Naive B cell (primary cell): ENCODE results near the gene KCTD21. TPM values are rescaled to one million over a fixed set of nuclear protein-coding genes. Genes with fewer than 3 reads are reported as not detected.

Source experiments
- ATAC-seq, 2 donors: fragments of 150-1000 bp; cut with Tn5 transposase; 2 replicates each; pipeline ENCODE4 v1.10.0; 2021; ENCODE audit warnings: low read depth in 2 of 2, mild to moderate bottlenecking in 2 of 2, moderate library complexity in 2 of 2
- DNase-seq: peaks from one replicate; pipeline ENCODE4 v3.0.0; 2022
- H3K27ac Mint-ChIP-seq, 6 donors: one replicate each; pipeline ENCODE4 v1.8.0; 2020 to 2022; ENCODE audit warnings: mild to moderate bottlenecking in 6 of 6, mixed read lengths in 6 of 6, moderate library complexity in 5 of 6, inconsistent platforms in 2 of 6
- H3K27me3 Mint-ChIP-seq, 3 donors: one replicate each; pipeline ENCODE4 v1.8.0; 2021 to 2022; ENCODE audit warnings: mixed read lengths in 3 of 3, mild to moderate bottlenecking in 1 of 3
- H3K36me3 Mint-ChIP-seq, 2 donors: one replicate each; pipeline ENCODE4 v1.8.0; 2020 to 2022; ENCODE audit warnings: mixed read lengths in 2 of 2, inconsistent platforms in 1 of 2, mild to moderate bottlenecking in 1 of 2
- H3K4me1 Mint-ChIP-seq, 3 donors: one replicate each; pipeline ENCODE4 v1.8.0; 2020 to 2022; ENCODE audit warnings: mixed read lengths in 3 of 3, inconsistent platforms in 1 of 3, mild to moderate bottlenecking in 1 of 3, moderate library complexity in 1 of 3
- H3K4me3 Mint-ChIP-seq, 8 donors: one replicate each; pipeline ENCODE4 v1.8.0; 2020 to 2022; ENCODE audit warnings: mild to moderate bottlenecking in 8 of 8, mixed read lengths in 8 of 8, moderate library complexity in 8 of 8, inconsistent platforms in 2 of 8
- H3K9me3 Mint-ChIP-seq, 7 donors: one replicate each; pipeline ENCODE4 v1.8.0; 2020 to 2022; ENCODE audit warnings: mixed read lengths in 7 of 7, mild to moderate bottlenecking in 5 of 7, inconsistent platforms in 2 of 7, moderate library complexity in 1 of 7
- polyA plus RNA-seq, 6 donors: library from polyadenylated mRNA; unstranded; fragments of 300-500 nt; fragmentation: Illumina TruSeq; gene quantifications; one replicate each; pipeline ENCODE4 v1.2.3, GENCODE V29; 2021; ENCODE audit warnings: low read depth in 6 of 6

The KCTD21 gene
- polyA plus RNA-seq, 6 donors from 2014 or later, result 1.2 to 3.4 (median 1.8) TPM; not detected in 1

DNA sequence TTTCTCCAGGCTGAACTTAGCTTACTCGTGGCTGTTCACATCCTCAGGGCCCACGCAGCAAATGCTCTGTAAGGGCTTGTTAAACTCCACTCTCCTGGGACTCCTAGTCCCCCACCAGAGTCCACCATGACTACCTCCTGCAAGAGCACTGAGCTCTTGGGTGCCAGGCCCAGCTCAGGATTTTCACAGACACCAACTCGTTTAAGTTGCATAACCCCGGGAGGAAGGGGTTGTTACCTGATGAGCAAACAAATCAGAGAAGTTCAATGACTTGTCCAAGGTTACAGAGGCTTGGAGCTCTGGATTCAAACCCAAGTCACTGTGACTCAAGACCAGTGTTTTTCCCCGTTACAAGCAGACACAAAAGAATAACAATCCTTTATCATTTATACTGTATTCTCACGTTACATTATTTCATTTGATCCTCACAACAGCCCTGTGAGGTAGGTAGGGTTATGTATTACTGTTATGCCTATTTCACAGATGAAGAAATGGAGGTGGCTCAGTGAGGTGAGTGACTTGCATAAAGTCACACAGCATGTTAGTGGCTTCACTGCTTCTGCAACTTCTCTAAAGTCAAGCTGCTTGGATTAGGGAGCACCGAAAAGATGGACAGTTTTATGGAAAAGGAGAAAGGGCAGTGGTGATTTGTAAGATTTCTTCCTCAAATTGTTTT, 17.4 kb downstream of the KCTD21 start:
- Mint-ChIP-seq H3K4me1 (no peaks in the 10 kb centered on the region), H3K4me3 (no peak overlapping the region), H3K27me3 (no peaks in the 10 kb centered on the region), H3K9me3 (no peaks in the 10 kb centered on the region), H3K36me3 (peaks cover 5 to 25% of the 10 kb centered on the region in 2 donors), H3K27ac (no peak overlapping the region)
- DNase-seq (no peak), ATAC-seq (no peak)

DNA sequence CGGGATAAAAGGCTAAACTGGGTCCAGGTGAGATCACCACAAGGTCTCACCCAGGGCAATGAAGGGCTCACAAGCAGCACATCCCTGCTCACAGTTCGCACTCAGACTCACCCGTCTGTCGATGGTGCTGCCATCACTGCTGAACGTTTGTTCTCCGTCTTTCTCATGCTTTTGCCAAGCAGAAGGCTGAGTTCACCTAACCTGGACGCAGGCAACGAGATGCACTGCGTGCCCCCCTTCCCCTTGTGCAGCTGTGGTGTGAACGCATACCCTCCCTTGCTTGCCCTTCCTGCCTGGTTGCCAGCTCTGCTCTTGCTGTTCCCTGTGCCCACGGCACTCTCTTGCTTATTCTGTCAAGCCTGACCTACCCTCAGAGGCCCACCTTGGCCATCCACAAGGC, 18.0 kb downstream of the KCTD21 start:
- H3K4me1 Mint-ChIP-seq, result no peaks in the 10 kb centered on the region
- DNase-seq (no peak), ATAC-seq (no peak)
- H3K4me3 Mint-ChIP-seq, result no peak overlapping the region
- peaks cover 5 to 25% of the 10 kb centered on the region in 2 donors for H3K36me3 Mint-ChIP-seq
- peaks cover 0 to under 1% (median 0%) of the 10 kb centered on the region in 7 donors for H3K9me3 Mint-ChIP-seq
- H3K27ac Mint-ChIP-seq, result peak overlapping the region in 1 of 6 donors; percentile 1
- H3K27me3 Mint-ChIP-seq, result no peaks in the 10 kb centered on the region

DNA sequence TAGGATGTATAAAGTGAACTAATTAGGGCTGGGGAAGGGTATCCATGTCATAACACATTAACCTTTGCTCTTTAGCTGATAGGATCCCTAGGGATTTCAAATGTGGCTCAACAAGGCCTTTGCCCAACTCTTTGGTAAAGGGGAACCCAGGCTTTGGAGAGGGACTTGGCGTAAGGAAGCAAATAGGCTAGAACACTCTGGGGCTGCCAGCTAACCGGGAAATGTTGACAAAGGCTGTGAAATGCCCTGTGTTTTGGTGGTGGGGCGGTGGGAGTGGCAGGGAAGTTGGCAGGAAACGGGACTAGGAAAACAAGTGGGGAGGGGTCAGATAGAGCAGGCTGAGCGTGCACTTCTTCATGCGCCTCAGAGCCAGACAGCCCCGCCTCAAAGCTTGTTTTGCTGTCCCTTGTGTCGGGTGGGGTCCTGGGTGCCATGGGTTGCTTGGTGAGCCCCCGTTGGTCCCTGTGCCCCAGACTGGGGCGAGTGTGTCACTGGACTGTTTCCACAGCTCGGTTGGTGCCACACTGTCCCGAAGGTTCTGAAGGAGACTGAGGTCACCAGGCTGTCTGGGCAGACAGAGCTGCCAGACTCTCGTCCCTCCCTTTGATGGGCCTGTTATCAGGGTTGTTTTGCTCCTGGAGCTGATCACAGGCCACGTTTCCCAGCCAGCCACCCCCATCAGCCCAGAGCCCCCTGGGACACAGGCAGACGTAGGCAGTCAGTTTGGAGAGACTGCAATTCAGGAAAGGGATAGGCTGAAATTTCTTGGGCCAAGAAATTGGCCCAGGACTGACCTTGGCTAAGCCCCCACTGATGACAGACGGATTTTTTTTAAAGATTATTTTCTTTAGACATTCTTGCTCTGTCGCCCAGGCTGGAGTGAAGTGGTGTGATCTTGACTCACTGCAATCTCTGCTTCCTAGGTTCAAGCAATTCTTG, 19.6 kb downstream of the KCTD21 start:
- no peak for ATAC-seq
- no peaks in the 10 kb centered on the region for H3K27me3 Mint-ChIP-seq
- H3K4me3 Mint-ChIP-seq, result no peak overlapping the region
- no peak for DNase-seq
- peaks cover 5 to 16% of the 10 kb centered on the region in 2 donors for H3K36me3 Mint-ChIP-seq
- no peak overlapping the region for H3K27ac Mint-ChIP-seq
- H3K9me3 Mint-ChIP-seq, result peaks cover 0 to 1% (median 0%) of the 10 kb centered on the region in 7 donors
- no peaks in the 10 kb centered on the region for H3K4me1 Mint-ChIP-seq

DNA sequence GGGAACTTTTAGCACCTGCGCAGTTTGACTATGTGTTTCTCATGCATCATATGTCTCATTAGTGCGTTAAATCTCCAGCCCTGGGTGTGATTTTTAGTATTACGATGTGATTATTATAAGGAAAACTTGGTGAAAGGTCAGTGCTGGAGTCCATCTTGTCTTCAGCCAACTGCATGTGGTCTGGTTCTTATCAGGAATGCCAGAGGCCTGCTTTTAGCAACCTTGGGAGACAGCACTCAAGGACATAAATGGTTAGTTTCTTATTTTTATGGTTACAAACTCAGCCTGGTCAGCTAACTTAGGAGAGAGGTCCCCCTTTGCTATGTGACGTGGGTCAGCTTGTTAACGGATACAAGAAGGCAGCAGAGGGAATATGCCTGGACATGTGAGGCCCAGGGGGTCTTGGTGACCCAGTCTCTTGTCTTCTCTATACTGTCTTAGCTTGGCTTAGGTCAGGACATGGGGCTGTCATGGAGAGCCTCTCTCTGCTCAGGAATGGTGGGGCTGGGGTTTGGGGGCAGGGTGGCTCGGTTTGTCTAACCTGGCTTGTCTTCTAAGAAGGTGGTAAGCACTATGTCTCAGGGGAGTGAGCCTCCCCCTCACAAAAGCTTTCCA, 21.5 kb downstream of the KCTD21 start:
- H3K4me3 Mint-ChIP-seq, result peak overlapping the region in 1 of 8 donors; percentile 25

DNA sequence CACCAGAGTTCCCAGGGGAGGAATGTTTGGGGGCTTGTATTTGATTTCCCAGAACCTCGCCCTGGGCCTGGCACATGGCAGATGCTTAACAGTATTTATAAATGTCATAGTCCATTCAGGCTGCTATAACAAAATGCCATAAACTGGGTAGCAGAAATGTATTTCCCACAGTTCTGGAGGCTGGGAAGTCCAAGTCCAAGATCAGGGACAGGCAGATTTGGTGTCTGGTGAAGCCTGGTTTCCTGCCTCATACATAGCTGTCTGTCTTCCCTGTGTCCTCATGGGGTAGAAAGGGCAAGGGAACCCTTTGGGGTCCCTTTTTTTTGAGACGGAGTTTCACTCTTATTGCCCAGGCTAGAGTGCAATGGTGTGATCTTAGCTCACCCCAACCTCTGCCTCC, 24.0 kb downstream of the KCTD21 start:
- DNase-seq (no peak), ATAC-seq (no peak)
- H3K9me3 Mint-ChIP-seq, result peaks cover 0 to 1% (median 0%) of the 10 kb centered on the region in 7 donors
- no peak overlapping the region for H3K27ac Mint-ChIP-seq
- no peaks in the 10 kb centered on the region for H3K27me3 Mint-ChIP-seq
- no peaks in the 10 kb centered on the region for H3K36me3 Mint-ChIP-seq
- no peak overlapping the region for H3K4me3 Mint-ChIP-seq
- no peaks in the 10 kb centered on the region for H3K4me1 Mint-ChIP-seq

More for the DNA sequence above, 21.5 kb downstream of the KCTD21 start:
- H3K9me3 Mint-ChIP-seq, result peaks cover 0 to 1% (median 0%) of the 10 kb centered on the region in 7 donors
- DNase-seq (no peak), ATAC-seq (no peak)
- H3K36me3 Mint-ChIP-seq, result no peaks in the 10 kb centered on the region
- H3K27me3 Mint-ChIP-seq, result no peaks in the 10 kb centered on the region
- no peak overlapping the region for H3K27ac Mint-ChIP-seq
- no peaks in the 10 kb centered on the region for H3K4me1 Mint-ChIP-seq

DNA sequence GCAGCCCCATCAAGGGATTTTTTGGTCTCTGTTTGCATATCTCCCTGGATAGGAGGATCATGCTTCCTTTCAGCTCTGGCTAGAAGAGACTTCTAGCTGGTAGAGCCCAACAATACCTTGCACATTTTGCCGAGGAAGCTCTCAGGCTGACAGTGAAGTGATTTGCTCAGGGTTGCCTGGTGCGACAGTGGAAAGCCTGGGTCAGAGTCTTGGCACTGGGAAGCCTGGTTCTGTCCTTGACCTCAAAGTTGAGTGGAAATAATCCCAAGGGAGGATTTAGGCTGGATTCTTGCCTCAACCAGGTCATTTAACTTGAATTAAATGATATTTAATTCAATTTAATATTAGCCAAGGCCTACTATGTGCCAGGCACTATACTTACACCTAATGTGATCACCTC, 24.6 kb downstream of the KCTD21 start:
- H3K9me3 Mint-ChIP-seq, result peaks cover 0 to 1% (median 0%) of the 10 kb centered on the region in 7 donors
- no peak for ATAC-seq
- no peaks in the 10 kb centered on the region for H3K27me3 Mint-ChIP-seq
- H3K27ac Mint-ChIP-seq, result no peak overlapping the region
- no peaks in the 10 kb centered on the region for H3K4me1 Mint-ChIP-seq
- DNase-seq, result no peak
- no peak overlapping the region for H3K4me3 Mint-ChIP-seq
- no peaks in the 10 kb centered on the region for H3K36me3 Mint-ChIP-seq

DNA sequence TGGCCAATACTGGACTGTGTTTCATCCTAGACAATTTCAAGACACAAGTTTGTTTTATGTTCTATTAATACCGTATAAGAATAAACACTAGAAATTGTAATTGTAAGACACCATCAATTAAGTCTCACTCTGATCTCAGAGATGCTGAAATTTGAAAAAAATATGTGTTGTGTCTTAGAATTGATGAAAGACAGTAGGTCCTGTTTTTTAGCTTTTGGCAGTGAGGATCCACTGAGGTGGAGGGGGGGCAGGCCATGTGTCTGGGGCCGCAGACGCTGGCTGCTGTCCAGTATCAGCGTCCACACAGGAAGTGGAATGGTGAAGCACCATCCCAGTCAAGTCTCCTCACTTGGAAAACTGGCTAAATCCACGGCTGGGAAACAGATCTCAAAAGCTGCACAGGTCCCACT, 26.5 kb downstream of the KCTD21 start:
- Mint-ChIP-seq H3K4me3 (no peak overlapping the region), H3K4me1 (no peaks in the 10 kb centered on the region), H3K36me3 (no peaks in the 10 kb centered on the region), H3K9me3 (peaks cover 0 to 1% (median 0%) of the 10 kb centered on the region in 7 donors), H3K27me3 (no peaks in the 10 kb centered on the region), H3K27ac (no peak overlapping the region)
- ATAC-seq (no peak), DNase-seq (no peak)

DNA sequence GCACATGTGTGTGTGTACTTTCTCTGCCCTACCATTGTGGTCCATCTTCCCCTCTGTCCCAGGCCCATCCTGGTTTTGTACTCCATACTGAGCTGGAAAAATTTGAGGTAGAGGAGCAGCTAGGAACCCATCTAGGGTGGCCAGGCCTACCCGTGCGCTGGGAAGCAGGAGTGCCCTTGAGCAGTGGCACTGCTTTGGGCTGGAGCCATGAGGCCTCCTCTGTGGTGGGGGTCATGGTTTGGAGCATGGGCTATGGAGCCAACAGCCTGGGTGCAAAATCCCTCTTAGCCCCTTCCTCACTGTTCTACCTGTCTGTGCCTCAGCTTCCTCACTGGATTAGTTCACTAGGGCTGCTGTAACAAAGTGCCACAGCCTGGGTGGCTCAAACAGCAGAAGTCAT, 27.1 kb downstream of the KCTD21 start:
- no peaks in the 10 kb centered on the region for H3K4me1 Mint-ChIP-seq
- no peaks in the 10 kb centered on the region for H3K27me3 Mint-ChIP-seq
- ATAC-seq, result no peak
- no peak overlapping the region for H3K27ac Mint-ChIP-seq
- no peak for DNase-seq
- peaks cover 0 to 1% (median 0%) of the 10 kb centered on the region in 7 donors for H3K9me3 Mint-ChIP-seq
- no peaks in the 10 kb centered on the region for H3K36me3 Mint-ChIP-seq
- no peak overlapping the region for H3K4me3 Mint-ChIP-seq

DNA sequence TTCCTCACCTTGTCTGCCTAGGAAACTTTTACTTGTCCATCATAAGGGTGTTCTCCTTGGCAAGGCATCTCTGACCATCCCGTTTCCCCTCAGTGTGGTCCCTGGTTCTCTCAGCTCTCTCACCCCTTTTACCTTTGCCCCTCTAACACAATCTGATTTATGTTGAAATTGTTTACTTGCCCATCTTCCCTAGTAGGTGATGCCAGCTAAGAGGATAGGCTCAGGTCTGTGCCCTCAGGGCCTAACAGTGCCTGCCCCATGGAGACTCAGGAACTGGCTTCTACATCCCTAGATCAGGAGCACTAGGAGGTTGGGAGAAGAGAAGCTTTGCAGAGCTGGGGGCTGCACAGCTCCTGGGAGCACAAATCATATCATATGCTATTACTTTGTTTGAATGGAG, 27.9 kb downstream of the KCTD21 start:
- no peaks in the 10 kb centered on the region for H3K27me3 Mint-ChIP-seq

DNA sequence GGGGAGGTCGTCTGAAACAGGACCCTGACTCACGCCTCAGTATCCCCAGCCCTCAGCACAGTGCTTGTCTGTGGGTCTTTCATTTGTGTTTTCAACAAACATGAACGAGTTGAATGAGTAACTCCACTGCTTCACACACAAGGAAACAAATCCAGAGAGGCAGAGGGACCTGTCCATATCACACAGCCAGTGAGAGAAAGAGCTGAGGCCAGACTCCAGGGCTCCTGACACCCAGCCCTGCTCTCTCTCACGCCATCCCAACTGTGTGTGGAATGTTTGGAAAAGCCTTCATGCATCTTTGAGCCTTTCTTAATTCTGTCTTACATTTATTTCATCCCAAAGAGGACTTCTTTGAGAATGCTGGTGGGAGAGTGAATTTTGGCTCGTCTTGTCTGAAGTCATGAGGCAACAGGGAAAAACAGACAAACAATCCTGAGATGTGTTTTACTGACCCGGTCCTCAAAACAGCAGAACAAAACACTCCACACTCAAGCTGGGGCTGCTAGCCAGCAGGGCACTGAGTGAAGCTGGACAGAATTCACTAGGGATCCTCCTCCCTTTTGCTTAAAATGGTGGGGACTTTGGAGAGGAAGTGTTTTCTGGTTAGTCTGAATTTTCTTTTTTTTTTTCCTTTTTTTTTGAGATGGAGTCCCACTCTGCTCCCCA, 29.3 kb downstream of the KCTD21 start:
- DNase-seq, result no peak
- Mint-ChIP-seq H3K27ac (peak overlapping the region in 2 of 6 donors; percentile 9 to 47), H3K27me3 (no peaks in the 10 kb centered on the region), H3K36me3 (no peaks in the 10 kb centered on the region), H3K9me3 (no peaks in the 10 kb centered on the region), H3K4me3 (no peak overlapping the region), H3K4me1 (no peaks in the 10 kb centered on the region)
- ATAC-seq, result no peak

More for the DNA sequence above, 27.9 kb downstream of the KCTD21 start:
- ATAC-seq (no peak), DNase-seq (no peak)
- H3K4me3 Mint-ChIP-seq, result no peak overlapping the region
- no peaks in the 10 kb centered on the region for H3K4me1 Mint-ChIP-seq
- no peaks in the 10 kb centered on the region for H3K36me3 Mint-ChIP-seq
- H3K27ac Mint-ChIP-seq, result no peak overlapping the region
- peaks cover 0 to 1% (median 0%) of the 10 kb centered on the region in 7 donors for H3K9me3 Mint-ChIP-seq

DNA sequence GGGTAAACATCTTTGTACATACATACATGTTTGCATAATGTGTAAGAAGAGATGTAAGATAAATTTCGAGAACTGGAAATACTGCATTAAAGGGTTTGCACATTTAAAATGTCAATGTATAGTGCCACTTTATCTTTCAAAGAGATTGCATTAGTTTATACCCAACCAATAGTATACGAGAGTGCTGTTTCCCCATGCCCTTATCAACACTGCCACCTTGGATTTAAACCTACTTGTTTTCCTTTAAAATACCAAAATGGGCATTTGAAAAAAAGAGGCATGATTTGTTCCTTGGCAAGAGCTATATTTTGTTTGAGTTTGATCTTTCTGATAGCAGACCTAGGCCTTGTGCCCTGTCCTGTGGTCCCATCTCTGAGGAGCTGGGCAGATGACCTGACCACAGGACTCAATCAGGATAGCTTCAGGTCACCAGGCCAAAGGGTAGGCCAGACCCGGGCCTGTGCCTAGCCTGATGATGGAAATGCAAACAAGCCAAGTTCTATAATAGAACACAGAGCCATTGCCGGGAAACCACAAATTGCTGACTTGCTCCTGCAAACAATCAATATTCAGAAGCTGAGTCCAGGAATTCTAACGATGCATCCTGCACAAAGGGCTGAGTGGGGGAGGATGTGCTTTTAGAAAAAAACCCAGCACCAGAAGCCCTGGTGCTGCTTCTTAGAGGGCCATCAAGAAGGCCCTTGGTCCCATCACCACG, 32.1 kb downstream of the KCTD21 start:
- Mint-ChIP-seq H3K4me3 (no peak overlapping the region), H3K36me3 (no peaks in the 10 kb centered on the region), H3K9me3 (no peaks in the 10 kb centered on the region), H3K27ac (no peak overlapping the region), H3K4me1 (no peaks in the 10 kb centered on the region), H3K27me3 (no peaks in the 10 kb centered on the region)
- no peak for DNase-seq
- ATAC-seq, result no peak

DNA sequence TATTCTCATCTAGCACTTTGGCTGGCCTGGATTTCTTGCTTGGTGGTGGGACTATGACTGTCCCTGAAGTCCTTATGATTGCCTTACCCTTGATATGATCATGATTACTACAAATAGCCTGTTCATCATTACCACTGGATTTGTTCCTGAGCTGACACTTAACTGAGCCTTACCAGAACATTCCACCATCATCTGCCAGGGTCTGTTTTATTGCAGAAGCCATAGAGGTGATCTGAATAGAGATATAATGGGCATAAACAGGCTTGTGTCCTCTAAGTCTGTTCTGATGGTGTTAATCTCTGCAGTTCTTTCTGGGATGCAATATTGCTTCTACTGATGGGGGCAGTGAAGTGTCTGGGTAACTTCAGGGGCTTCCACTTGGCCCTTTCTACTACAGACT, 36.6 kb downstream of the KCTD21 start:
- H3K27me3 Mint-ChIP-seq, result no peaks in the 10 kb centered on the region
- H3K4me3 Mint-ChIP-seq, result no peak overlapping the region
- H3K9me3 Mint-ChIP-seq, result no peaks in the 10 kb centered on the region
- no peaks in the 10 kb centered on the region for H3K4me1 Mint-ChIP-seq
- no peaks in the 10 kb centered on the region for H3K36me3 Mint-ChIP-seq
- ATAC-seq (no peak), DNase-seq (no peak)
- no peak overlapping the region for H3K27ac Mint-ChIP-seq

DNA sequence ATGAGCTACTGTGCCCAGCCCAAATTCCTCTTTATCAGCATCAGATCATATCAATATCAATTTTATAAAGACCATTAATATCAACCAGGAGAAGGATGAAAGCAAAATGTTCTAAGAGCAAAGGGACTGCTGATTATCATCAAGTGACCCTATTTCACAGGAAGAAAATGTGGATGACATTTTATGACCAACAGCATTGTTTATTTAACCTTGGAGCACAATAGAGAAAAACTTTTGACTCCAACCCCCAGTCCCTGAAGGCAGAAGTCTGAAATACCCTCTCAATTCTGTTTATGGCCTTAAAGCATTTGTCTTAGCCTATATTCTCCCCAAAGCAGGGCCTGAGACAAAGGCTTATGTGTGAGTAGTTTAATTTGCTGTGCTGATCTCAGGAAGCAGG, 37.7 kb downstream of the KCTD21 start:
- Mint-ChIP-seq H3K9me3 (no peaks in the 10 kb centered on the region), H3K4me3 (no peak overlapping the region), H3K27ac (no peak overlapping the region), H3K36me3 (no peaks in the 10 kb centered on the region), H3K27me3 (no peaks in the 10 kb centered on the region), H3K4me1 (no peaks in the 10 kb centered on the region)
- DNase-seq (no peak), ATAC-seq (no peak)
